ENCODE data around the gene USP32. TPM values are rescaled to one million over a fixed set of nuclear protein-coding genes. Genes with fewer than 3 reads are reported as not detected.
"Not testable (repeated sequence)": the region's sequence is repeated elsewhere in the genome, so short reads cannot be mapped to it uniquely, and the experiment has no call there.

USP32 gene
- total RNA-seq, 2 experiments from 2014 or later = 35.8 to 40.1 TPM

GRCh38 chr17:60174767-60175166 lies 217.2 kb downstream of the USP32 start:
- H3K27me3 Mint-ChIP-seq; H3K9me3 Mint-ChIP-seq; H3K4me3 Mint-ChIP-seq; DNase-seq; H3K36me3 Mint-ChIP-seq (ENCODE audit: low read depth); POLR2A ChIA-PET; H3K27ac Mint-ChIP-seq: not testable (repeated sequence)
- peaks cover 16% of the 10 kb centered on the region for H3K4me1 Mint-ChIP-seq
- CTCF ChIA-PET = interaction anchor here (0.7 to 1.6 kb wide), 3 partner anchors 31 to 1368 kb away, joined by 3 to 5 read pairs (median 3); no protein-coding TSS in a partner anchor

- Mint-ChIP-seq H3K36me3 (ENCODE audit: low read depth) (no peaks in the 10 kb centered on the region), H3K27ac (no peak overlapping the region), H3K27me3 (no peaks in the 10 kb centered on the region), H3K4me3 (no peak overlapping the region), H3K9me3 (no peaks in the 10 kb centered on the region), H3K4me1 (peaks cover 19% of the 10 kb centered on the region)
- POLR2A ChIA-PET = interaction anchor here (1.0 kb wide), 1 partner anchor 31 kb away, joined by 3 read pairs; no protein-coding TSS in a partner anchor
- DNase-seq = no peak
- CTCF ChIA-PET = no interaction called here
These were observed 217.9 kb downstream of the USP32 start for GRCh38 chr17:60174035-60174434.

DNA sequence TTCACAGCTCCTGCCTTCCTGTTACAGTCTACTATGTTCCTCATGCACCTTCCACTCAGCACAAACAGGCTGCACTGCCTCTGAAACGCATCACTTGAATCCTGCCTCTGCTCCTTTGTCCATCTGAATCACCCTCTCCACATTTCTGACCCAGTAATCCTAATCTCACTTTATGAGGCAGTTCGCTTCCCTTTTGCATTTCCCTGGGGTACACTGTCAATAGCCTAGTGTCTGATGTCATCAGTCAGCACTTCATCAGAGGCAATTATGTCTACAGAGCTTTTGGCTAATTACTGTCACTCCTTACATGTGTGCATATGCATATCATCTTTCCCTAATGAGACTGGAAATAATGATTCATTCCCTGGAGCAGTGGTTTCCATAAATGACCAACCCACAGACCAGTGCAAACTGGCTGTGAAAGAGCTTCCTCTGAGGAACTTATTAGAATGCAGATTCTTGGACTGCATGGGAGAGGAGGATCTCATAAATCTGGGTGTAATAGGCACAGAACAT lies 218.6 kb downstream of the USP32 start:
- H3K36me3 Mint-ChIP-seq (ENCODE audit: low read depth) = no peaks in the 10 kb centered on the region
- H3K27ac Mint-ChIP-seq = no peak overlapping the region
- POLR2A ChIA-PET = interaction anchor here (1.0 kb wide), 1 partner anchor 31 kb away, joined by 3 read pairs; no protein-coding TSS in a partner anchor
- H3K9me3 Mint-ChIP-seq = no peaks in the 10 kb centered on the region
- H3K4me1 Mint-ChIP-seq = peaks cover 19% of the 10 kb centered on the region
- no peaks in the 10 kb centered on the region for H3K27me3 Mint-ChIP-seq
- CTCF ChIA-PET = no interaction called here
- no peak for DNase-seq
- H3K4me3 Mint-ChIP-seq = no peak overlapping the region

DNA sequence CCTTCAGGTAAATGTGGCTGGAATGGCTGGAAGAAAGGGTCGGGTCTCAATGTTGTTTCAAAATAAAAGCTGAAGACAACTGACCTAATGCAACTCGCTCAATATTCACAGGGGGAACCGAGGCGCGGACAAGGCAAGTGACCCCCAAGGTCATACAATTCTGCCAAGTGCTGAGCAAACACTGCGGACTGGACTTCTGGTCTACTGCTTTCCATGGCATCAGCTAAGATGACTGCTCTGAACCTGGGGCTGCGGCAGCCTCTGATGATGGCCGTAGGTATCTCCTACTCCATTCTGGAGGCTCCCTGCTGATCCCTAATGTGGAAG lies 220.2 kb downstream of the USP32 start:
- no peak for DNase-seq
- Mint-ChIP-seq H3K27ac (no peak overlapping the region), H3K27me3 (no peaks in the 10 kb centered on the region), H3K9me3 (no peaks in the 10 kb centered on the region), H3K4me3 (no peak overlapping the region), H3K36me3 (ENCODE audit: low read depth) (no peaks in the 10 kb centered on the region), H3K4me1 (peaks cover 24% of the 10 kb centered on the region)
- ChIA-PET POLR2A (no interaction called here), CTCF (interaction anchor here (1.0 kb wide), 1 partner anchor 29 kb away, joined by 3 read pairs; no protein-coding TSS in a partner anchor)

DNA sequence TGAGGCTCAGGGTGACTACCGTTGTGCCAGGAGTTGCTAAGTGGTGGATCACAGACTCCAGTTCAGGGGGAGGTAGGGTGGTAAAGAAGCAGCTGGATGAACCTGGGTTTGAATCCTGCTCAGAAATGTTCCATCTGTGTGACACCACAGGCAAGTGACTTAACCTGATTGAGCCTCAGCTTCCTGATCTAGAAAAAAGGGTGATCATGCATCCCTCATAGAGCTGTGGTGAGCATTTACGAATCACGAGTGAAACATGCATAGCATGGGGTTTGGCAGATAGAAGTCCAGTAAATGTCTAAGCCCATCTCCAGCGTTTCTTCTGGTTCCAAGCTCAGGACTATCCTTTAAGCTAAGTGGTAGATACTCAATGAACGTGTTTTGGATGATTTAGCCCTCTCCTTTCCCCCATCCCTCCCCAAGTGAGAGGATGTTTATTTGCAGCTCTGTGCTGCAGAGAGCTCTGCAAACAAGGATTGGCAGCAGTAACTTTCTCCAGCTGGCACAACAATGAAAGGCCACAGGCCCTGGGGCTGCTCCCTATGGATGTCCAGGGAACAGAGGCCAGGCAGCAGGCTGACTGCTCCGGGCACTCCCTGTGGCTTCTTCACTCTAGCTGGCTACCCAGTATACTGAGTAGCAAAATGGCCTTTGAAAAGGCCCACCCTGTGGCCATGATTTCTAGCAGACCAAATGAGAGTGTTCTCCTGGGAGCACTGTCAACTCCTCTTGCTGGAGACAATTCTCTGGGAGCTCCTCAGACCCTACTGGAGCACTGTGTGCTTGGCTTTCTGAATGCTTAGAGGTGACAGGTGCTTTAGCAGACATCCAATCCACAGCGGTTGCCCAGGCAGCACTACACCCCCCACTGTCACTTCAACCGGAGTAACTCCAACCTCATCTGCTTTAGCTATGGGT lies 220.8 kb downstream of the USP32 start:
- Mint-ChIP-seq H3K4me3 (no peak overlapping the region), H3K4me1 (peaks cover 28% of the 10 kb centered on the region), H3K9me3 (no peaks in the 10 kb centered on the region), H3K27me3 (no peaks in the 10 kb centered on the region), H3K36me3 (ENCODE audit: low read depth) (no peaks in the 10 kb centered on the region), H3K27ac (peak overlapping the region; percentile 70)
- CTCF ChIA-PET = interaction anchor here (0.6 to 1.0 kb wide), 2 partner anchors 28 to 911 kb away, joined by 3 read pairs; no protein-coding TSS in a partner anchor
- DNase-seq = no peak
- POLR2A ChIA-PET = interaction anchor here (1.0 to 1.5 kb wide), 4 partner anchors 18 to 221 kb away, joined by 3 to 4 read pairs (median 4); partner anchors contain the start of gene USP32

GRCh38 chr17:60169921-60170817 lies 221.8 kb downstream of the USP32 start:
- H3K9me3 Mint-ChIP-seq = no peaks in the 10 kb centered on the region
- DNase-seq = peak; percentile 57
- no peaks in the 10 kb centered on the region for H3K27me3 Mint-ChIP-seq
- H3K36me3 Mint-ChIP-seq (ENCODE audit: low read depth) = no peaks in the 10 kb centered on the region
- ChIA-PET CTCF (interaction anchor here (0.6 kb wide), 1 partner anchor 910 kb away, joined by 3 read pairs; no protein-coding TSS in a partner anchor), POLR2A (interaction anchor here (1.0 to 1.5 kb wide), 4 partner anchors 17 to 222 kb away, joined by 3 to 4 read pairs (median 4); partner anchors contain the start of gene USP32)
- H3K4me1 Mint-ChIP-seq = peaks cover 37% of the 10 kb centered on the region
- no peak overlapping the region for H3K4me3 Mint-ChIP-seq
- H3K27ac Mint-ChIP-seq = peak overlapping the region; percentile 70

- Mint-ChIP-seq H3K4me1 (peaks cover 48% of the 10 kb centered on the region), H3K4me3 (no peak overlapping the region), H3K9me3 (no peaks in the 10 kb centered on the region), H3K36me3 (ENCODE audit: low read depth) (no peaks in the 10 kb centered on the region), H3K27me3 (no peaks in the 10 kb centered on the region), H3K27ac (no peak overlapping the region)
- POLR2A ChIA-PET = no interaction called here
- no peak for DNase-seq
- CTCF ChIA-PET = no interaction called here
These were observed 223.3 kb downstream of the USP32 start for GRCh38 chr17:60168654-60169053.

- Mint-ChIP-seq H3K4me1 (peaks cover 52% of the 10 kb centered on the region), H3K27ac (no peak overlapping the region), H3K4me3 (no peak overlapping the region), H3K36me3 (ENCODE audit: low read depth) (no peaks in the 10 kb centered on the region), H3K9me3 (no peaks in the 10 kb centered on the region), H3K27me3 (no peaks in the 10 kb centered on the region)
- CTCF ChIA-PET = interaction anchor here (0.7 kb wide), 1 partner anchor 24 kb away, joined by 3 read pairs; no protein-coding TSS in a partner anchor
- DNase-seq = no peak
- POLR2A ChIA-PET = no interaction called here
These were observed 224.7 kb downstream of the USP32 start for GRCh38 chr17:60167065-60167741.

- H3K9me3 Mint-ChIP-seq = no peaks in the 10 kb centered on the region
- ChIA-PET POLR2A (no interaction called here), CTCF (no interaction called here)
- H3K27ac Mint-ChIP-seq = no peak overlapping the region
- DNase-seq = peak; percentile 55
- H3K27me3 Mint-ChIP-seq = no peaks in the 10 kb centered on the region
- no peak overlapping the region for H3K4me3 Mint-ChIP-seq
- no peaks in the 10 kb centered on the region for H3K36me3 Mint-ChIP-seq (ENCODE audit: low read depth)
- H3K4me1 Mint-ChIP-seq = peaks cover 49% of the 10 kb centered on the region
These were observed 226.0 kb downstream of the USP32 start for GRCh38 chr17:60165971-60166370.

- POLR2A ChIA-PET = no interaction called here
- no peaks in the 10 kb centered on the region for H3K36me3 Mint-ChIP-seq (ENCODE audit: low read depth)
- no peaks in the 10 kb centered on the region for H3K9me3 Mint-ChIP-seq
- DNase-seq = no peak
- H3K27me3 Mint-ChIP-seq = peaks cover under 1% of the 10 kb centered on the region
- CTCF ChIA-PET = no interaction called here
- H3K4me3 Mint-ChIP-seq = no peak overlapping the region
- peaks cover 41% of the 10 kb centered on the region for H3K4me1 Mint-ChIP-seq
- H3K27ac Mint-ChIP-seq = no peak overlapping the region
These were observed 226.7 kb downstream of the USP32 start for GRCh38 chr17:60165223-60165622.

DNA sequence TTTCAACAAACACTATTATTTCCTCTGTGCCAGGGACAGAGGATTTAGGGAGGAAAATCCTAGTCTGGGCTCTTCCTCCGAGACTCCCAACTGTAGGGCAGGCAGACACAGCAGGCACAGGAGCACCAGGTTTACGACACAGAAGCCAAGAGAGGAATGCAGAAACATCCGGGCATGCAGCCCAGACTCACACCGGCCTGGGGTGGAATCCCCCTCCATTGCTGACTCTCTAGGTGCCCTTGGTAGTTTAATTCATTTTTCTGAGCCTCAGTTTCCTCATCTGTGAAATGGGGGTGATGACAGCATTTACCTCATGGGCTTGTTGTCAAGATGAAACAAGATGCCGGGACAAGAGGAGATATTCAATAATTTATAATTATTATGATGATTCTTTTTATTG lies 227.2 kb downstream of the USP32 start:
- H3K4me1 Mint-ChIP-seq = peaks cover 36% of the 10 kb centered on the region
- DNase-seq = no peak
- ChIA-PET CTCF (interaction anchor here (0.8 kb wide), 1 partner anchor 21 kb away, joined by 3 read pairs; no protein-coding TSS in a partner anchor), POLR2A (no interaction called here)
- H3K27me3 Mint-ChIP-seq = peaks cover 3% of the 10 kb centered on the region
- H3K4me3 Mint-ChIP-seq = no peak overlapping the region
- no peaks in the 10 kb centered on the region for H3K9me3 Mint-ChIP-seq
- H3K27ac Mint-ChIP-seq = no peak overlapping the region
- H3K36me3 Mint-ChIP-seq (ENCODE audit: low read depth) = no peaks in the 10 kb centered on the region

GRCh38 chr17:60164164-60164563 lies 227.8 kb downstream of the USP32 start:
- no peak overlapping the region for H3K27ac Mint-ChIP-seq

More at GRCh38 chr17:60164164-60164563, 227.8 kb downstream of the USP32 start:
- Mint-ChIP-seq H3K36me3 (ENCODE audit: low read depth) (no peaks in the 10 kb centered on the region), H3K4me1 (peaks cover 34% of the 10 kb centered on the region), H3K9me3 (no peaks in the 10 kb centered on the region), H3K4me3 (no peak overlapping the region), H3K27me3 (peaks cover 3% of the 10 kb centered on the region)
- DNase-seq = no peak
- ChIA-PET CTCF (interaction anchor here (0.8 kb wide), 1 partner anchor 21 kb away, joined by 3 read pairs; no protein-coding TSS in a partner anchor), POLR2A (no interaction called here)
